Panc1 (cell line): Measurements from ENCODE around the gene PELI2. TPM values are rescaled to one million over a fixed set of nuclear protein-coding genes. Genes with fewer than 3 reads are reported as not detected.

Experiments used
- ATAC-seq: fragments of 200-7000 bp; cut with Tn5 transposase; 2 replicates; pipeline ENCODE4 v1.9.1; 2020; ENCODE audit warnings: mild to moderate bottlenecking, moderate library complexity
- BruUV-seq: library from RNA; stranded (reverse); fragments of 400-500 nt; replicated peaks from 2 replicates; lab custom pipeline; 2021; lab: Mats Ljungman, UMichigan
- CTCF ChIA-PET: fragments of 300-600 bp; sonication (Branson Sonifier 250); formaldehyde crosslinking; loops from one replicate; lab custom pipeline; 2022; ENCODE audit warnings: antibody characterized with exemption; lab: Charles Lee
- POLR2A ChIA-PET: fragments of 300-600 bp; sonication (Branson Sonifier 250); formaldehyde crosslinking; loops from one replicate; lab custom pipeline; 2022; ENCODE audit warnings: antibody characterized with exemption; lab: Charles Lee
- DNase-seq: peaks from one replicate; pipeline ENCODE4 v3.0.0-alpha.2; 2010; ENCODE audit warnings: low read depth, low spot score
- H3K27ac ChIP-seq: 2 replicates; pipeline ENCODE4 v1.5.1; 2011; ENCODE audit warnings: mild to moderate bottlenecking, low read length, inconsistent platforms
- H3K27me3 ChIP-seq: fragments of 200-500 bp; sonication (Bioruptor generic); 2 replicates; pipeline ENCODE4 v1.6.0; 2014; ENCODE audit warnings: low read length, inconsistent platforms; ENCODE audit not compliant: control insufficient read depth, insufficient read depth
- H3K36me3 ChIP-seq: fragments of 200-500 bp; sonication (Bioruptor generic); 2 replicates; pipeline ENCODE4 v1.5.1; 2014; ENCODE audit warnings: inconsistent platforms, mild to moderate bottlenecking, low read length, moderate library complexity; ENCODE audit not compliant: control insufficient read depth, insufficient read depth
- H3K4me1 ChIP-seq: 2 replicates; pipeline ENCODE4 v1.5.1; 2011; ENCODE audit warnings: inconsistent platforms, mild to moderate bottlenecking, low read length, moderate library complexity; ENCODE audit not compliant: control insufficient read depth, insufficient read depth
- H3K4me3 ChIP-seq, 2 experiments: 2 replicates each; pipeline ENCODE4 v1.5.1; 2011 to 2012; ENCODE audit warnings: low read depth in 2 of 2, low read length in 2 of 2, mild to moderate bottlenecking in 2 of 2, inconsistent platforms in 1 of 2, moderate library complexity in 1 of 2
- H3K9me3 ChIP-seq: fragments of 200-500 bp; sonication (Bioruptor generic); 2 replicates; pipeline ENCODE4 v1.5.1; 2014; ENCODE audit warnings: low read depth, mild to moderate bottlenecking, inconsistent platforms, low read length, moderate library complexity; ENCODE audit not compliant: control insufficient read depth, insufficient read depth
- POLR2AphosphoS5 ChIP-seq: IDR thresholded peaks from 2 replicates; pipeline ENCODE4 v1.6.1; 2012; ENCODE audit warnings: mild to moderate bottlenecking, low read depth, low read length, moderate library complexity
- SIN3A ChIP-seq: IDR thresholded peaks from 2 replicates; pipeline ENCODE4 v1.6.1; 2012; ENCODE audit warnings: low read depth, mild to moderate bottlenecking, low read length, moderate library complexity, borderline replicate concordance; ENCODE audit not compliant: insufficient read depth
- TCF7L2 ChIP-seq: IDR thresholded peaks from 2 replicates; pipeline ENCODE4 v1.6.1; 2011; ENCODE audit warnings: mild to moderate bottlenecking, low read depth, low read length, inconsistent platforms
- in situ Hi-C: cut with HindIII; loops from 2 replicates; pipeline ENCODE4 v1.10.0; 2016; ENCODE audit warnings: low sequenced_read_pairs, low pct_unique_long_range_greater_than_20kb
- intact Hi-C: fragments of 100-400 bp; cut with micrococcal nuclease; formaldehyde crosslinking; loops from one replicate; pipeline ENCODE4 v1.10.0; 2022; ENCODE audit not compliant: unreplicated experiment
- total RNA-seq: library from RNA; stranded (reverse); gene quantifications from one replicate; pipeline ENCODE4 v1.2.1, GENCODE V29; 2021; ENCODE audit not compliant: unreplicated experiment
- TF ChIP-seq, protein P1 (sequence below), 2 experiments: IDR thresholded peaks; 2 replicates each; pipeline ENCODE4 v1.6.1; 2011 to 2012; ENCODE audit warnings: low read depth in 2 of 2, control low read depth in 1 of 2, low read length in 1 of 2, mild to moderate bottlenecking in 1 of 2, moderate library complexity in 1 of 2; ENCODE audit not compliant: insufficient read depth in 1 of 2
- TF ChIP-seq, protein P2 (sequence below): fragments of 450-650 bp; IDR thresholded peaks from 2 replicates; pipeline ENCODE4 v1.5.1; 2017; ENCODE audit warnings: mild to moderate bottlenecking

The PELI2 gene
- total RNA-seq, 1 experiment from 2014 or later: 0.28 TPM

DNA sequence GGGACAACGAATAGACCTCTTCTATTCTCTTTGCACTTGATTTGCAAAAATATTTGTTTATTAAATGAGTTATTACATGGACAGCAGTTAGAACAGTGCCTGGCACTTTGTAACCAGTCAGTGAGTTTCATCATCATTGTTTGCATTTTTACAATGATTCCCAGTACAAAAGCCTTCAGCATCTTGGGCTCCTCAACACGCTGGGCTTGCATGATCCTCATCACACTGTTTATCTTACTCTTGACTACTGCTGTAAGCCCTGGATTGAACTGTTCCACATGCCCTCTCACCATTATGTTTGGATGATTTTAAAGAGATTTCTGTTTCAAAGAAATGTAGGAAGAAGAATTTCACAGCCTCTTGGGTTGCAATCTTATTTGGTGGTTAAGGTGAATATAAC, 204.3 kb downstream of the PELI2 start:
- ChIA-PET POLR2A (no interaction called here), CTCF (no interaction called here)
- no TSS peak for BruUV-seq
- intact Hi-C loops (no loop called here), in situ Hi-C loops (no loop called here)
- DNase-seq: no peak
- no peak overlapping the region for H3K27ac ChIP-seq
- TF ChIP-seq SIN3A (no peak), TCF7L2 (no peak), POLR2AphosphoS5 (no peak)
- no peak for ATAC-seq
- peaks cover 2% of the 10 kb centered on the region for H3K27me3 ChIP-seq
- no peak overlapping the region for H3K4me3 ChIP-seq
- H3K36me3 ChIP-seq: no peaks in the 10 kb centered on the region
- H3K9me3 ChIP-seq: no peaks in the 10 kb centered on the region
- no peaks in the 10 kb centered on the region for H3K4me1 ChIP-seq

DNA sequence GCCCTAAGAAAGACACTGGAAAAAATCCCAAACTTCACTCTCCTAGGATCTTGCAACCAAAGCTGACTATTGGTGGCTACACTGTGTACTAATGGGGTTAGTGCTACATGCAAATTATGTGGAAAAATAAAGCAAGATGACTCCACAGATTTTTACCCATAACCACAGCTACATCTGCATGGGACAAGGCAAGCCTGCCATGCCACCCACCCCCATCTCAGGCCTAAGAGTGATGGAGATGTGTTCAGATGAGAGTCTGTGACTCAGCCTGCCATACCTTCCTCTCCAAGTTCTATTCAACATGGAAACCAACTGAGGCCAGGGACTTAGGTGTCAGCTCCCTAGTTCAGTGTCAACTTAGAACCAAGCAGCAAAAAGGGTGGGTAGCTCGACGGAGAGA, 206.2 kb downstream of the PELI2 start:
- H3K9me3 ChIP-seq: no peaks in the 10 kb centered on the region
- no peak overlapping the region for H3K4me3 ChIP-seq
- POLR2A ChIA-PET: no interaction called here
- no peaks in the 10 kb centered on the region for H3K4me1 ChIP-seq
- H3K27ac ChIP-seq: no peak overlapping the region
- TF ChIP-seq, protein P1, sequence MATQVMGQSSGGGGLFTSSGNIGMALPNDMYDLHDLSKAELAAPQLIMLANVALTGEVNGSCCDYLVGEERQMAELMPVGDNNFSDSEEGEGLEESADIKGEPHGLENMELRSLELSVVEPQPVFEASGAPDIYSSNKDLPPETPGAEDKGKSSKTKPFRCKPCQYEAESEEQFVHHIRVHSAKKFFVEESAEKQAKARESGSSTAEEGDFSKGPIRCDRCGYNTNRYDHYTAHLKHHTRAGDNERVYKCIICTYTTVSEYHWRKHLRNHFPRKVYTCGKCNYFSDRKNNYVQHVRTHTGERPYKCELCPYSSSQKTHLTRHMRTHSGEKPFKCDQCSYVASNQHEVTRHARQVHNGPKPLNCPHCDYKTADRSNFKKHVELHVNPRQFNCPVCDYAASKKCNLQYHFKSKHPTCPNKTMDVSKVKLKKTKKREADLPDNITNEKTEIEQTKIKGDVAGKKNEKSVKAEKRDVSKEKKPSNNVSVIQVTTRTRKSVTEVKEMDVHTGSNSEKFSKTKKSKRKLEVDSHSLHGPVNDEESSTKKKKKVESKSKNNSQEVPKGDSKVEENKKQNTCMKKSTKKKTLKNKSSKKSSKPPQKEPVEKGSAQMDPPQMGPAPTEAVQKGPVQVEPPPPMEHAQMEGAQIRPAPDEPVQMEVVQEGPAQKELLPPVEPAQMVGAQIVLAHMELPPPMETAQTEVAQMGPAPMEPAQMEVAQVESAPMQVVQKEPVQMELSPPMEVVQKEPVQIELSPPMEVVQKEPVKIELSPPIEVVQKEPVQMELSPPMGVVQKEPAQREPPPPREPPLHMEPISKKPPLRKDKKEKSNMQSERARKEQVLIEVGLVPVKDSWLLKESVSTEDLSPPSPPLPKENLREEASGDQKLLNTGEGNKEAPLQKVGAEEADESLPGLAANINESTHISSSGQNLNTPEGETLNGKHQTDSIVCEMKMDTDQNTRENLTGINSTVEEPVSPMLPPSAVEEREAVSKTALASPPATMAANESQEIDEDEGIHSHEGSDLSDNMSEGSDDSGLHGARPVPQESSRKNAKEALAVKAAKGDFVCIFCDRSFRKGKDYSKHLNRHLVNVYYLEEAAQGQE (IDR thresholded peaks at IDR 0.05; ENCODE audit: insufficient read depth in 1 of 2, low read depth in 2 of 2, low read length in 1 of 2): no peak
- TF ChIP-seq POLR2AphosphoS5 (no peak), TCF7L2 (no peak), SIN3A (no peak)
- TF ChIP-seq, protein P2, sequence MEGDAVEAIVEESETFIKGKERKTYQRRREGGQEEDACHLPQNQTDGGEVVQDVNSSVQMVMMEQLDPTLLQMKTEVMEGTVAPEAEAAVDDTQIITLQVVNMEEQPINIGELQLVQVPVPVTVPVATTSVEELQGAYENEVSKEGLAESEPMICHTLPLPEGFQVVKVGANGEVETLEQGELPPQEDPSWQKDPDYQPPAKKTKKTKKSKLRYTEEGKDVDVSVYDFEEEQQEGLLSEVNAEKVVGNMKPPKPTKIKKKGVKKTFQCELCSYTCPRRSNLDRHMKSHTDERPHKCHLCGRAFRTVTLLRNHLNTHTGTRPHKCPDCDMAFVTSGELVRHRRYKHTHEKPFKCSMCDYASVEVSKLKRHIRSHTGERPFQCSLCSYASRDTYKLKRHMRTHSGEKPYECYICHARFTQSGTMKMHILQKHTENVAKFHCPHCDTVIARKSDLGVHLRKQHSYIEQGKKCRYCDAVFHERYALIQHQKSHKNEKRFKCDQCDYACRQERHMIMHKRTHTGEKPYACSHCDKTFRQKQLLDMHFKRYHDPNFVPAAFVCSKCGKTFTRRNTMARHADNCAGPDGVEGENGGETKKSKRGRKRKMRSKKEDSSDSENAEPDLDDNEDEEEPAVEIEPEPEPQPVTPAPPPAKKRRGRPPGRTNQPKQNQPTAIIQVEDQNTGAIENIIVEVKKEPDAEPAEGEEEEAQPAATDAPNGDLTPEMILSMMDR: no peak
- ATAC-seq (no peak), DNase-seq (no peak)
- no peaks in the 10 kb centered on the region for H3K36me3 ChIP-seq
- H3K27me3 ChIP-seq: peaks cover 2% of the 10 kb centered on the region; the same call in 1 of the 2 replicates
- BruUV-seq: no TSS peak
- CTCF ChIA-PET: no interaction called here
- intact Hi-C loops (no loop called here), in situ Hi-C loops (no loop called here)

DNA sequence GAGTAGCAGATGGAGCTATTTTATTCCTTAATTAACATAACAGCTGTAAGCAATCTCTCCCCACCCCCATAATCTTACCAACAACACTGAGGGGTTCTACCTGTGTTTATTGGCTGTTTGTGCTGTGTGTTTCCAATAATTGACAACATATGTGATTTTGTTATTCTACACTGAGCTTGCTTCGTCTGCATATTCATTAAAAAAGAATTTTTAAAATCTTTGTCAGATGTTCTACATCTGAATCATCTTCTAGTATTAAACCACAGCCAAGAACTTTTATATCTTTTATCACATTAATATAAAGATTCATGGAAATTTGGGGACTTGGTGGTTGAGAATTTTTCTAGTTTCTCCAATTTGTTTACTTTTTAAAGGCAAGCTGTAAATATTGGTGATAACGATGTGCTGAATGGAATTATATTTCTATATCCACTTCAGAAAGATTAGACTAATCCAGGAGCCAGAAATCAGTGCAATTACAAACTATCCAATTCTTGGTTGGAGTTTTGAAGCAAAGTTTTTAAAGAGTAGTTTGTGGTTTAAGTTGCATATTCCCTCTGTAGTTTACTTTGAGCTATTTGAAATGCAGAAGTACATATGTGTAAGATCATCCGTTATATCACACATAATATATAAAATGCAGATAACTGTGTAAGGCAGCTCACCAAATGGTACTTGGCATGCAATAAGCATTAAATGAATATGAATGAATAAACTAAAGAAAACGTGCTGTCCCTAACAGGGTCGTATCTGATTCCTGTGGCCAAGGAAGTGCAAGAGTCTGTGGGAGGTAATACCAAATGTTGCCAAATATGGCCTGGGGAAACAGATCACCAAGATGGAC, 206.9 kb downstream of the PELI2 start:
- ChIA-PET POLR2A (no interaction called here), CTCF (no interaction called here)
- intact Hi-C loops: no loop called here
- Histone ChIP-seq H3K27ac (no peak overlapping the region), H3K4me3 (no peak overlapping the region), H3K27me3 (peaks cover 2% of the 10 kb centered on the region; the same call in 1 of the 2 replicates), H3K4me1 (no peaks in the 10 kb centered on the region), H3K9me3 (no peaks in the 10 kb centered on the region), H3K36me3 (no peaks in the 10 kb centered on the region)
- DNase-seq (no peak), ATAC-seq (no peak)
- no TSS peak for BruUV-seq
- in situ Hi-C loops: no loop called here
- TF ChIP-seq, protein P2: no peak
- TF ChIP-seq SIN3A: no peak
- TF ChIP-seq POLR2AphosphoS5: no peak
- TF ChIP-seq, protein P1 (IDR thresholded peaks at IDR 0.05; ENCODE audit: insufficient read depth in 1 of 2, low read depth in 2 of 2, low read length in 1 of 2): no peak
- no peak for TF ChIP-seq TCF7L2
